ENCODE data around the gene MRPL49. TPM values are rescaled to one million over a fixed set of nuclear protein-coding genes. Genes with fewer than 3 reads are reported as not detected.
A peak's percentile ranks its signal among the peaks of the same experiment; 100 is the strongest.

MRPL49 gene
- total and polyA plus RNA-seq, 2 of the 13 experiments (the other 11 are each of a cell fraction or from before 2014, with no cell fraction given) = 39.2 to 53.3 TPM

- no peak for TF ChIP-seq BCLAF1 (IDR thresholded peaks at IDR 0.05)
- TF ChIP-seq ZSCAN22 (CRISPR knock-in tag; IDR thresholded peaks at IDR 0.05) = no peak
- TF ChIP-seq STAT5B (CRISPR knock-in tag; IDR thresholded peaks at IDR 0.05) = 0 out of 2 replicates have a peak, but pooled peaks have one; percentile 25
- no peak for TF ChIP-seq ZNF20 (CRISPR knock-in tag; IDR thresholded peaks at IDR 0.05)
- TF ChIP-seq USF2 (IDR thresholded peaks at IDR 0.05; ENCODE audit: low read depth, low read length) = no peak
- no peak; the same call in 1 of the 2 replicates for TF ChIP-seq USF2 (CRISPR knock-in tag; IDR thresholded peaks at IDR 0.05; ENCODE audit: borderline replicate concordance)
- TF ChIP-seq ZNF124 (CRISPR knock-in tag; IDR thresholded peaks at IDR 0.05) = peak; percentile 42; the same call in 1 of the 2 replicates
- TF ChIP-seq GABPB1 (CRISPR knock-in tag; IDR thresholded peaks at IDR 0.05) = peak; percentile 98
- peak; percentile 46; the same call in 1 of the 2 replicates for TF ChIP-seq TFDP1 (CRISPR knock-in tag; IDR thresholded peaks at IDR 0.05; ENCODE audit: borderline replicate concordance)
- TF ChIP-seq ZBTB1 (CRISPR knock-in tag; IDR thresholded peaks at IDR 0.05; ENCODE audit: borderline replicate concordance) = no peak
- peak; percentile 82 for TF ChIP-seq CREB1 (IDR thresholded peaks at IDR 0.05)
- peak; percentile 93 for TF ChIP-seq CREB1 (CRISPR knock-in tag; IDR thresholded peaks at IDR 0.05)
- TF ChIP-seq ZMYM4 (CRISPR knock-in tag; IDR thresholded peaks at IDR 0.05) = no peak
- no peak; the same call in 1 of the 2 replicates for TF ChIP-seq THRA (CRISPR knock-in tag; IDR thresholded peaks at IDR 0.05; ENCODE audit: borderline replicate concordance)
- TF ChIP-seq SP2 (CRISPR knock-in tag; IDR thresholded peaks at IDR 0.05) = no peak
- 0 out of 2 replicates have a peak, but pooled peaks have one; percentile 83 for TF ChIP-seq FUBP1 (CRISPR knock-in tag; IDR thresholded peaks at IDR 0.05; ENCODE audit: borderline replicate concordance)
- TF ChIP-seq ZNF782 (CRISPR knock-in tag; IDR thresholded peaks at IDR 0.05; ENCODE audit: borderline replicate concordance) = peak; percentile 61; the same call in 1 of the 2 replicates
- no peak; the same call in 1 of the 2 replicates for TF ChIP-seq ZNF256 (CRISPR knock-in tag; conservative IDR thresholded peaks at IDR 0.05)
These were observed 12.3 kb downstream of the MRPL49 start, which contains the start of gene SYVN1 (continued) for GRCh38 chr11:65134240-65134951.

Measured in HepG2 (cell line).